HEK293 (cell line): ENCODE results near the gene MAEA.

Experiments
- EGR2 ChIP-seq: fragments of 450-650 bp; formaldehyde crosslinking; IDR thresholded peaks from 2 replicates; pipeline ENCODE4 v1.5.1; 2016; ENCODE audit warnings: low read depth, missing biosample characterization, missing genetic modification characterization
- HOXC10 ChIP-seq: sonication (generic); formaldehyde crosslinking; IDR thresholded peaks from 2 replicates; pipeline ENCODE4 v1.8.1; 2023; ENCODE audit warnings: mild to moderate bottlenecking, missing genetic modification reagents
- IKZF3 ChIP-seq: fragments of 450-650 bp; IDR thresholded peaks from 2 replicates; pipeline ENCODE4 v1.5.0; 2018; ENCODE audit warnings: missing biosample characterization, mild to moderate bottlenecking, missing genetic modification characterization, moderate library complexity
- PRDM6 ChIP-seq: fragments of 450-650 bp; formaldehyde crosslinking; IDR thresholded peaks from 2 replicates; pipeline ENCODE4 v1.5.1; 2017; ENCODE audit warnings: missing biosample characterization, missing genetic modification characterization
- REST ChIP-seq: fragments of 450-650 bp; formaldehyde crosslinking; IDR thresholded peaks from 2 replicates; pipeline ENCODE4 v1.5.1; 2016; ENCODE audit warnings: missing biosample characterization, missing genetic modification characterization
- TRIM28 ChIP-seq: IDR thresholded peaks from 2 replicates; pipeline ENCODE4 v1.6.1; 2011; ENCODE audit warnings: low read length, control low read depth, borderline replicate concordance
- ZBTB11 ChIP-seq: fragments of 450-650 bp; formaldehyde crosslinking; conservative IDR thresholded peaks from 2 replicates; pipeline ENCODE4 v1.5.1; 2016; ENCODE audit warnings: low read depth, missing biosample characterization, missing genetic modification characterization
- ZBTB17 ChIP-seq: fragments of 450-650 bp; formaldehyde crosslinking; IDR thresholded peaks from 2 replicates; pipeline ENCODE4 v1.5.1; 2016; ENCODE audit warnings: missing biosample characterization, missing genetic modification characterization
- ZBTB44 ChIP-seq: fragments of 450-650 bp; IDR thresholded peaks from 2 replicates; pipeline ENCODE4 v1.5.1; 2018; ENCODE audit warnings: missing biosample characterization, mild to moderate bottlenecking, missing genetic modification characterization
- ZBTB49 ChIP-seq: fragments of 450-650 bp; formaldehyde crosslinking; IDR thresholded peaks from 2 replicates; pipeline ENCODE4 v1.5.1; 2016; ENCODE audit warnings: missing biosample characterization, missing genetic modification characterization, low read depth
- ZBTB6 ChIP-seq: fragments of 450-650 bp; formaldehyde crosslinking; IDR thresholded peaks from 2 replicates; pipeline ENCODE4 v1.5.1; 2017; ENCODE audit warnings: missing biosample characterization, missing genetic modification characterization
- ZNF155 ChIP-seq: fragments of 450-650 bp; formaldehyde crosslinking; IDR thresholded peaks from 2 replicates; pipeline ENCODE4 v1.5.1; 2016; ENCODE audit warnings: missing biosample characterization, missing genetic modification characterization
- ZNF19 ChIP-seq: fragments of 450-650 bp; formaldehyde crosslinking; IDR thresholded peaks from 2 replicates; pipeline ENCODE4; 2016; ENCODE audit warnings: missing biosample characterization, missing genetic modification characterization, low read depth
- ZNF202 ChIP-seq: fragments of 450-650 bp; formaldehyde crosslinking; IDR thresholded peaks from 2 replicates; pipeline ENCODE4 v1.5.1; 2016; ENCODE audit warnings: missing biosample characterization, missing genetic modification characterization, borderline replicate concordance
- ZNF292 ChIP-seq: fragments of 450-650 bp; formaldehyde crosslinking; IDR thresholded peaks from 2 replicates; pipeline ENCODE4 v1.5.1; 2016; ENCODE audit warnings: low read depth, missing biosample characterization, missing genetic modification characterization, borderline replicate concordance
- ZNF335 ChIP-seq: fragments of 450-650 bp; formaldehyde crosslinking; conservative IDR thresholded peaks from 2 replicates; pipeline ENCODE4 v1.5.1; 2016; ENCODE audit warnings: missing biosample characterization, missing genetic modification characterization
- ZNF350 ChIP-seq: fragments of 450-650 bp; formaldehyde crosslinking; IDR thresholded peaks from 2 replicates; pipeline ENCODE4 v1.5.0; 2017; ENCODE audit warnings: missing biosample characterization, mild to moderate bottlenecking, missing genetic modification characterization
- ZNF416 ChIP-seq: fragments of 450-650 bp; formaldehyde crosslinking; IDR thresholded peaks from 2 replicates; pipeline ENCODE4 v1.5.1; 2016; ENCODE audit warnings: missing biosample characterization, missing genetic modification characterization
- ZNF544 ChIP-seq: fragments of 450-650 bp; formaldehyde crosslinking; IDR thresholded peaks from 2 replicates; pipeline ENCODE4 v1.5.0; 2017; ENCODE audit warnings: missing biosample characterization, missing genetic modification characterization
- ZNF624 ChIP-seq: fragments of 450-650 bp; formaldehyde crosslinking; IDR thresholded peaks from 2 replicates; pipeline ENCODE4 v1.5.1; 2017; ENCODE audit warnings: missing biosample characterization, missing genetic modification characterization
- ZSCAN18 ChIP-seq: fragments of 450-650 bp; formaldehyde crosslinking; IDR thresholded peaks from 2 replicates; pipeline ENCODE4 v1.5.1; 2016; ENCODE audit warnings: missing biosample characterization, missing genetic modification characterization

Gene MAEA

GRCh38 chr4:1347410-1347864 lies 57.7 kb downstream of the MAEA start (continued):
- TF ChIP-seq ZSCAN18 (tag by site-specific recombination) (no peak), PRDM6 (no peak), ZNF155 (tag by site-specific recombination) (no peak), REST (tag by site-specific recombination) (peak; percentile 53; the same call in 1 of the 2 replicates), ZNF416 (tag by site-specific recombination) (no peak), IKZF3 (0 out of 2 replicates have a peak, but pooled peaks have one; percentile 38), ZNF350 (tag by site-specific recombination) (no peak), ZBTB49 (tag by site-specific recombination) (no peak), ZBTB17 (peak; percentile 56), ZNF292 (tag by site-specific recombination) (no peak), HOXC10 (CRISPR knock-in tag) (no peak), ZBTB11 (tag by site-specific recombination) (0 out of 2 replicates have a peak, but pooled peaks have one; percentile 48), EGR2 (no peak), ZNF624 (no peak), TRIM28 (no peak), ZBTB6 (tag by site-specific recombination) (no peak), ZNF544 (tag by site-specific recombination) (no peak), ZNF19 (tag by site-specific recombination) (no peak), ZNF202 (no peak), ZBTB44 (tag by site-specific recombination) (no peak), ZNF335 (tag by site-specific recombination) (peak; percentile 89)
